Mesenchymal stem cell (in vitro differentiated cells and primary cell): ENCODE measurements around the gene NUCB2.

Source experiments
- DNase-seq: peaks from one replicate; pipeline ENCODE4 v3.0.0-alpha.2; 2013
- H2AFZ ChIP-seq: one replicate; pipeline ENCODE4 v1.6.1; 2013; ENCODE audit warnings: low read depth, mild to moderate bottlenecking, control low read depth, inconsistent platforms, low read length, moderate library complexity
- H2AK5ac ChIP-seq: 2 replicates; pipeline ENCODE4 v1.6.1; 2013; ENCODE audit warnings: low read length, moderate library complexity, mild to moderate bottlenecking, inconsistent platforms; ENCODE audit not compliant: severe bottlenecking
- H2BK120ac ChIP-seq: one replicate; pipeline ENCODE4 v1.6.1; 2013; ENCODE audit warnings: low read depth, mild to moderate bottlenecking, inconsistent platforms, low read length, moderate library complexity
- H2BK12ac ChIP-seq, 2 experiments: one replicate each; pipeline ENCODE4 v1.6.1; 2013; ENCODE audit warnings: inconsistent platforms in 2 of 2, low read length in 2 of 2, mild to moderate bottlenecking in 2 of 2, moderate library complexity in 2 of 2, control low read depth in 1 of 2
- H2BK15ac ChIP-seq: one replicate; pipeline ENCODE4 v1.6.1; 2013; ENCODE audit warnings: mild to moderate bottlenecking, low read depth, inconsistent platforms; ENCODE audit not compliant: poor library complexity, severe bottlenecking
- H2BK5ac ChIP-seq: 2 replicates; pipeline ENCODE4 v1.6.1; 2013; ENCODE audit warnings: low read depth, mild to moderate bottlenecking, low read length, control low read depth, inconsistent platforms; ENCODE audit not compliant: poor library complexity, severe bottlenecking
- H3K14ac ChIP-seq, 2 experiments: one replicate each; pipeline ENCODE4 v1.6.1; 2013; ENCODE audit warnings: inconsistent platforms in 2 of 2, low read length in 2 of 2, control low read depth in 1 of 2, mild to moderate bottlenecking in 1 of 2, moderate library complexity in 1 of 2
- H3K18ac ChIP-seq, 2 experiments: one replicate each; pipeline ENCODE4 v1.6.1; 2013; ENCODE audit warnings: inconsistent platforms in 2 of 2, low read length in 2 of 2, control low read depth in 1 of 2, low read depth in 1 of 2, mild to moderate bottlenecking in 1 of 2
- H3K23ac ChIP-seq, 2 experiments: one replicate each; pipeline ENCODE4 v1.6.1; 2013; ENCODE audit warnings: inconsistent platforms in 2 of 2, low read length in 2 of 2, mild to moderate bottlenecking in 2 of 2, moderate library complexity in 2 of 2, control low read depth in 1 of 2
- H3K27ac ChIP-seq: 2 replicates; pipeline ENCODE4 v1.5.1; 2013; ENCODE audit warnings: mild to moderate bottlenecking, moderate library complexity, low read length, control low read depth, inconsistent platforms; ENCODE audit not compliant: poor library complexity, severe bottlenecking
- H3K27me3 ChIP-seq, 2 experiments: 2 replicates each; pipeline versions ENCODE4 v1.6.1 to v1.7.0; 2013; ENCODE audit warnings: low read length in 2 of 2, mild to moderate bottlenecking in 2 of 2, moderate library complexity in 2 of 2, control low read depth in 1 of 2, inconsistent platforms in 1 of 2; ENCODE audit not compliant: control insufficient read depth in 1 of 2, insufficient read depth in 1 of 2
- H3K36me3 ChIP-seq, 2 experiments: 2 replicates each; pipeline versions ENCODE4 v1.6.1 to v1.7.0; 2013; ENCODE audit warnings: low read length in 2 of 2, control low read depth in 1 of 2, inconsistent platforms in 1 of 2, low read depth in 1 of 2, mild to moderate bottlenecking in 1 of 2; ENCODE audit not compliant: insufficient read depth in 2 of 2, control insufficient read depth in 1 of 2
- H3K4ac ChIP-seq, 2 experiments: one replicate each; pipeline ENCODE4 v1.6.1; 2013; ENCODE audit warnings: inconsistent platforms in 2 of 2, low read length in 2 of 2, mild to moderate bottlenecking in 2 of 2, moderate library complexity in 2 of 2, control low read depth in 1 of 2, low read depth in 1 of 2
- H3K4me1 ChIP-seq: 2 replicates; pipeline ENCODE4 v1.6.1; 2013; ENCODE audit warnings: low read depth, low read length, control low read depth; ENCODE audit not compliant: control insufficient read depth, insufficient read depth
- H3K4me2 ChIP-seq: 2 replicates; pipeline ENCODE4 v1.6.1; 2013; ENCODE audit warnings: low read length, mild to moderate bottlenecking, inconsistent platforms; ENCODE audit not compliant: poor library complexity, severe bottlenecking
- H3K4me3 ChIP-seq, 2 experiments: 2 replicates each; pipeline versions ENCODE4 v1.5.1 to v1.7.0; 2013; ENCODE audit warnings: low read length in 2 of 2, mild to moderate bottlenecking in 2 of 2, control low read depth in 1 of 2, low read depth in 1 of 2; ENCODE audit not compliant: insufficient read depth in 1 of 2
- H3K79me1 ChIP-seq: replicated peaks from 2 replicates; pipeline ENCODE4 v1.6.1; 2013; ENCODE audit warnings: mild to moderate bottlenecking, control low read depth, low read length, inconsistent platforms; ENCODE audit not compliant: poor library complexity, severe bottlenecking
- H3K9ac ChIP-seq: 2 replicates; pipeline ENCODE4 v1.7.0; 2013; ENCODE audit warnings: mild to moderate bottlenecking, low read length, moderate library complexity
- H3K9me3 ChIP-seq: 2 replicates; pipeline ENCODE4 v1.7.0; 2013; ENCODE audit warnings: mild to moderate bottlenecking, low read length; ENCODE audit not compliant: control insufficient read depth
- H4K8ac ChIP-seq: one replicate; pipeline ENCODE4 v1.6.1; 2013; ENCODE audit warnings: inconsistent platforms, mild to moderate bottlenecking, low read length, moderate library complexity
- H4K91ac ChIP-seq: one replicate; pipeline ENCODE4 v1.6.1; 2013; ENCODE audit warnings: mild to moderate bottlenecking, low read length, inconsistent platforms
- WGBS: methylation state at CpG from one replicate; pipeline ENCODE4 v1.1.7; 2013; ENCODE audit warnings: mixed read lengths; 5-methylcytosine and 5-hydroxymethylcytosine counted together

NUCB2 gene

GRCh38 chr11:17328871-17329494, 52.4 kb downstream of the NUCB2 start:
- H3K4me1 ChIP-seq: no peaks in the 10 kb centered on the region
- no peak overlapping the region for H2BK120ac ChIP-seq
- no peak overlapping the region for H3K18ac ChIP-seq
- no peak overlapping the region for H3K27ac ChIP-seq
- H2BK15ac ChIP-seq: no peak overlapping the region
- no peak overlapping the region for H4K8ac ChIP-seq
- no peaks in the 10 kb centered on the region for H3K27me3 ChIP-seq
- H4K91ac ChIP-seq: no peak overlapping the region
- no peaks in the 10 kb centered on the region for H3K9me3 ChIP-seq
- no peak overlapping the region for H3K14ac ChIP-seq
- H2AFZ ChIP-seq: no peak overlapping the region
- H3K4me3 ChIP-seq: no peak overlapping the region
- no peak overlapping the region for H3K4ac ChIP-seq
- peaks cover 5 to 38% of the 10 kb centered on the region in 2 experiments for H3K36me3 ChIP-seq
- WGBS: 98% methylated on average over 5 of the region's 5 CpGs
- no peaks in the 10 kb centered on the region for H3K79me1 ChIP-seq
- no peak overlapping the region for H2AK5ac ChIP-seq
- no peak overlapping the region for H3K23ac ChIP-seq
- no peak overlapping the region for H2BK12ac ChIP-seq
- no peak overlapping the region for H2BK5ac ChIP-seq
- no peak for DNase-seq
- no peak overlapping the region for H3K9ac ChIP-seq
- no peak overlapping the region for H3K4me2 ChIP-seq

- Histone ChIP-seq H3K18ac (no peak overlapping the region), H2BK15ac (no peak overlapping the region), H2BK120ac (no peak overlapping the region), H3K36me3 (peaks cover 8 to 44% of the 10 kb centered on the region in 2 experiments), H3K23ac (no peak overlapping the region), H2BK5ac (no peak overlapping the region), H3K27me3 (no peaks in the 10 kb centered on the region), H4K91ac (no peak overlapping the region), H3K14ac (no peak overlapping the region), H2BK12ac (no peak overlapping the region), H3K4me3 (no peak overlapping the region), H3K4me1 (no peaks in the 10 kb centered on the region), H3K9me3 (no peaks in the 10 kb centered on the region), H3K79me1 (no peaks in the 10 kb centered on the region), H2AK5ac (no peak overlapping the region), H4K8ac (no peak overlapping the region), H3K9ac (no peak overlapping the region), H2AFZ (no peak overlapping the region), H3K4ac (no peak overlapping the region), H3K4me2 (no peak overlapping the region), H3K27ac (no peak overlapping the region)
- 78% methylated on average over 1 of the region's 2 CpGs for WGBS
- no peak for DNase-seq
Observed at GRCh38 chr11:17331669-17332068, 55.1 kb downstream of the NUCB2 start.

GRCh38 chr11:17333799-17334586, 57.5 kb downstream of the NUCB2 start:
- Histone ChIP-seq H2BK12ac (no peak overlapping the region), H2BK120ac (no peak overlapping the region), H2BK15ac (no peak overlapping the region), H3K4me2 (no peak overlapping the region), H3K4ac (no peak overlapping the region), H2AFZ (no peak overlapping the region), H3K14ac (no peak overlapping the region), H3K36me3 (peaks cover 5 to 36% of the 10 kb centered on the region in 2 experiments), H4K91ac (no peak overlapping the region), H3K79me1 (no peaks in the 10 kb centered on the region), H3K4me1 (no peaks in the 10 kb centered on the region), H3K9me3 (no peaks in the 10 kb centered on the region), H3K18ac (no peak overlapping the region), H3K23ac (no peak overlapping the region), H2BK5ac (no peak overlapping the region), H4K8ac (no peak overlapping the region), H3K4me3 (no peak overlapping the region), H2AK5ac (no peak overlapping the region), H3K9ac (no peak overlapping the region), H3K27me3 (no peaks in the 10 kb centered on the region), H3K27ac (no peak overlapping the region)
- DNase-seq: no peak
- 88% methylated on average over 4 of the region's 4 CpGs for WGBS

GRCh38 chr11:17343257-17343656, 66.7 kb downstream of the NUCB2 start:
- no peaks in the 10 kb centered on the region for H3K36me3 ChIP-seq
- no peak for DNase-seq
- no peaks in the 10 kb centered on the region for H3K9me3 ChIP-seq
- no peak overlapping the region for H2AFZ ChIP-seq
- peak overlapping the region; percentile 77 for H3K9ac ChIP-seq
- no peak overlapping the region for H3K4me3 ChIP-seq
- H2BK5ac ChIP-seq: no peak overlapping the region
- no peaks in the 10 kb centered on the region for H3K4me1 ChIP-seq
- H2BK12ac ChIP-seq: no peak overlapping the region
- peak overlapping the region in 1 of 2 experiments; percentile 54 for H3K18ac ChIP-seq
- H4K91ac ChIP-seq: no peak overlapping the region
- H3K4me2 ChIP-seq: no peak overlapping the region
- no peak overlapping the region for H4K8ac ChIP-seq
- no peak overlapping the region for H2BK15ac ChIP-seq
- H3K27me3 ChIP-seq: no peaks in the 10 kb centered on the region
- no peak overlapping the region for H3K23ac ChIP-seq
- no peak overlapping the region for H3K4ac ChIP-seq
- 100% methylated on average over 1 of the region's 2 CpGs for WGBS
- H2AK5ac ChIP-seq: no peak overlapping the region
- no peak overlapping the region for H2BK120ac ChIP-seq
- H3K27ac ChIP-seq: no peak overlapping the region
- no peaks in the 10 kb centered on the region for H3K79me1 ChIP-seq
- no peak overlapping the region for H3K14ac ChIP-seq
